Natural killer cell (primary cell): ENCODE measurements around the gene PCYT2. TPM values are rescaled to one million over a fixed set of nuclear protein-coding genes. Genes with fewer than 3 reads are reported as not detected.

Experiments used
- ATAC-seq, 3 donors: fragments of 150-1000 bp in 2 of 3; fragments of 200-7000 bp in 1 of 3; cut with Tn5 transposase; 1 replicate in 1 of 3; 2 replicates in 2 of 3; pipeline ENCODE4 v1.10.0; 2021; ENCODE audit warnings: mild to moderate bottlenecking in 2 of 3, moderate library complexity in 2 of 3
- DNase-seq, 2 donors: peaks; one replicate each; pipeline versions ENCODE4 v3.0.0 to v3.0.0-alpha.2; 2013 to 2021; ENCODE audit warnings: mixed read lengths in 1 of 2
- H3K27ac ChIP-seq: one replicate; pipeline ENCODE4 v1.5.1; 2013; ENCODE audit warnings: mild to moderate bottlenecking, low read length
- H3K27me3 ChIP-seq: one replicate; pipeline ENCODE4 v1.6.1; 2013; ENCODE audit warnings: low read length; ENCODE audit not compliant: control insufficient read depth, insufficient read depth
- H3K36me3 ChIP-seq: one replicate; pipeline ENCODE4 v1.6.1; 2013; ENCODE audit warnings: low read length; ENCODE audit not compliant: control insufficient read depth, insufficient read depth
- H3K4me1 ChIP-seq: one replicate; pipeline ENCODE4 v1.6.1; 2013; ENCODE audit warnings: low read length; ENCODE audit not compliant: control insufficient read depth, insufficient read depth
- H3K4me3 ChIP-seq: one replicate; pipeline ENCODE4 v1.5.1; 2013; ENCODE audit warnings: low read length
- H3K9me3 ChIP-seq: one replicate; pipeline ENCODE4 v1.6.1; 2013; ENCODE audit warnings: low read length; ENCODE audit not compliant: control insufficient read depth, insufficient read depth
- H3K27ac Mint-ChIP-seq, 2 donors: one replicate each; pipeline ENCODE4 v1.8.0; 2022; ENCODE audit warnings: mild to moderate bottlenecking in 2 of 2, mixed read lengths in 2 of 2, moderate library complexity in 1 of 2
- H3K27me3 Mint-ChIP-seq, 2 donors: one replicate each; pipeline ENCODE4 v1.8.0; 2022; ENCODE audit warnings: low read depth in 2 of 2, mixed read lengths in 2 of 2
- H3K36me3 Mint-ChIP-seq: one replicate; pipeline ENCODE4 v1.8.0; 2022; ENCODE audit warnings: mixed read lengths
- H3K4me1 Mint-ChIP-seq, 2 donors: one replicate each; pipeline ENCODE4 v1.8.0; 2022; ENCODE audit warnings: mixed read lengths in 2 of 2
- H3K4me3 Mint-ChIP-seq: one replicate; pipeline ENCODE4 v1.8.0; 2022; ENCODE audit warnings: mild to moderate bottlenecking, moderate library complexity, mixed read lengths
- H3K9me3 Mint-ChIP-seq, 2 donors: one replicate each; pipeline ENCODE4 v1.8.0; 2022; ENCODE audit warnings: mixed read lengths in 2 of 2
- WGBS: methylation state at CpG from one replicate; pipeline ENCODE4 v1.1.7; 2013; ENCODE audit warnings: missing lambda C conversion rate; ENCODE audit not compliant: insufficient coverage; 5-methylcytosine and 5-hydroxymethylcytosine counted together
- intact Hi-C: fragments of 100-400 bp; cut with micrococcal nuclease; formaldehyde crosslinking; loops from one replicate; pipeline ENCODE4 v1.14.2; 2022
- total RNA-seq, 4 donors: library from RNA; stranded (reverse); fragments of 120-200 nt in 1 of 4; gene quantifications; one replicate each; pipeline versions ENCODE4 v1.2.3 to v1.2.4, GENCODE V29; 2013 to 2022
- TF ChIP-seq, protein P1 (sequence below): fragments of 200-600 bp; IDR thresholded peaks from one replicate; pipeline ENCODE4 v1.8.0; 2022; ENCODE audit warnings: antibody characterized with exemption

PCYT2 gene
- total RNA-seq, 3 donors from 2014 or later (not counting 1 experiment from before 2014, with no cell fraction given) = 30.6 to 34.4 (median 34.2) TPM

GRCh38 chr17:81869221-81870130 is 41.7 kb downstream of the PCYT2 start:
- Histone ChIP-seq H3K27me3 (no peaks in the 10 kb centered on the region), H3K27ac (peak overlapping the region; percentile 77), H3K36me3 (peaks cover 25% of the 10 kb centered on the region), H3K9me3 (no peaks in the 10 kb centered on the region), H3K4me3 (peak overlapping the region; percentile 50), H3K4me1 (peaks cover 54% of the 10 kb centered on the region)
- Mint-ChIP-seq H3K36me3 (no peaks in the 10 kb centered on the region), H3K27ac (peak overlapping the region; percentile 87 to 88), H3K9me3 (no peaks in the 10 kb centered on the region), H3K4me1 (peaks cover 14 to 45% of the 10 kb centered on the region in 2 donors), H3K27me3 (no peaks in the 10 kb centered on the region), H3K4me3 (peak overlapping the region; percentile 85)
- ATAC-seq (no peak), DNase-seq (peak; percentile 46 to 52)
- intact Hi-C loops = loop anchor here (1.0 to 10.0 kb wide), 2 partner anchors 8 to 225 kb away; partner anchors contain the start of gene FASN
- 49% methylated on average over 52 of the region's 52 CpGs for WGBS
- TF ChIP-seq, protein P1, sequence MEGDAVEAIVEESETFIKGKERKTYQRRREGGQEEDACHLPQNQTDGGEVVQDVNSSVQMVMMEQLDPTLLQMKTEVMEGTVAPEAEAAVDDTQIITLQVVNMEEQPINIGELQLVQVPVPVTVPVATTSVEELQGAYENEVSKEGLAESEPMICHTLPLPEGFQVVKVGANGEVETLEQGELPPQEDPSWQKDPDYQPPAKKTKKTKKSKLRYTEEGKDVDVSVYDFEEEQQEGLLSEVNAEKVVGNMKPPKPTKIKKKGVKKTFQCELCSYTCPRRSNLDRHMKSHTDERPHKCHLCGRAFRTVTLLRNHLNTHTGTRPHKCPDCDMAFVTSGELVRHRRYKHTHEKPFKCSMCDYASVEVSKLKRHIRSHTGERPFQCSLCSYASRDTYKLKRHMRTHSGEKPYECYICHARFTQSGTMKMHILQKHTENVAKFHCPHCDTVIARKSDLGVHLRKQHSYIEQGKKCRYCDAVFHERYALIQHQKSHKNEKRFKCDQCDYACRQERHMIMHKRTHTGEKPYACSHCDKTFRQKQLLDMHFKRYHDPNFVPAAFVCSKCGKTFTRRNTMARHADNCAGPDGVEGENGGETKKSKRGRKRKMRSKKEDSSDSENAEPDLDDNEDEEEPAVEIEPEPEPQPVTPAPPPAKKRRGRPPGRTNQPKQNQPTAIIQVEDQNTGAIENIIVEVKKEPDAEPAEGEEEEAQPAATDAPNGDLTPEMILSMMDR = peak; percentile 71

- H3K36me3 Mint-ChIP-seq = no peaks in the 10 kb centered on the region
- WGBS = 87% methylated on average over 30 of the region's 30 CpGs
Measured at GRCh38 chr17:81868674-81869220, 42.5 kb downstream of the PCYT2 start.

GRCh38 chr17:81867991-81868673 is 43.1 kb downstream of the PCYT2 start:
- Mint-ChIP-seq H3K27me3 (no peaks in the 10 kb centered on the region), H3K9me3 (no peaks in the 10 kb centered on the region), H3K36me3 (no peaks in the 10 kb centered on the region), H3K4me1 (peaks cover 19 to 50% of the 10 kb centered on the region in 2 donors), H3K27ac (peak overlapping the region; percentile 75 to 87), H3K4me3 (no peak overlapping the region)
- WGBS = 87% methylated on average over 27 of the region's 28 CpGs
- H3K4me3 ChIP-seq = no peak overlapping the region
- H3K4me1 ChIP-seq = peaks cover 54% of the 10 kb centered on the region
- no peak overlapping the region for H3K27ac ChIP-seq
- TF ChIP-seq, protein P1 = no peak
- no peaks in the 10 kb centered on the region for H3K9me3 ChIP-seq
- peaks cover 27% of the 10 kb centered on the region for H3K36me3 ChIP-seq
- ATAC-seq = no peak
- intact Hi-C loops = no loop called here
- no peaks in the 10 kb centered on the region for H3K27me3 ChIP-seq
- no peak for DNase-seq

More at GRCh38 chr17:81868674-81869220, 42.5 kb downstream of the PCYT2 start:
- no peaks in the 10 kb centered on the region for H3K9me3 Mint-ChIP-seq
- H3K27me3 Mint-ChIP-seq = no peaks in the 10 kb centered on the region
- ATAC-seq (no peak), DNase-seq (peak in 1 of 2 donors; percentile 33)
- H3K27me3 ChIP-seq = no peaks in the 10 kb centered on the region
- TF ChIP-seq, protein P1 = no peak
- H3K4me1 Mint-ChIP-seq = peaks cover 14 to 45% of the 10 kb centered on the region in 2 donors
- H3K27ac Mint-ChIP-seq = peak overlapping the region in 1 of 2 donors; percentile 87
- H3K4me1 ChIP-seq = peaks cover 54% of the 10 kb centered on the region
- no peak overlapping the region for H3K27ac ChIP-seq
- peaks cover 25% of the 10 kb centered on the region for H3K36me3 ChIP-seq
- no peak overlapping the region for H3K4me3 Mint-ChIP-seq
- no peaks in the 10 kb centered on the region for H3K9me3 ChIP-seq
- intact Hi-C loops = no loop called here
- no peak overlapping the region for H3K4me3 ChIP-seq
